ENCODE measurements around the gene NCOA7.

- no peak for TF ChIP-seq CTCF (IDR thresholded peaks at IDR 0.05)
- TF ChIP-seq POLR2AphosphoS5 (IDR thresholded peaks at IDR 0.05), result no peak
Observed at GRCh38 chr6:125809570-125810170, 18.9 kb downstream of the NCOA7 start.

All from suprapubic skin (tissue), 3 donors.